Suprapubic skin (tissue), 4 donors: Measurements from ENCODE around the gene HINT2.

ENCODE experiments used
- EP300 ChIP-seq: sonication (generic); formaldehyde crosslinking; IDR thresholded peaks from one replicate; pipeline ENCODE4 v1.6.1; 2017; ENCODE audit warnings: antibody characterized with exemption
- POLR2A ChIP-seq, 2 donors: fragments of 450-650 bp; IDR thresholded peaks; one replicate each; pipeline ENCODE4 v1.6.1; 2017; ENCODE audit warnings: antibody characterized with exemption in 2 of 2, mild to moderate bottlenecking in 2 of 2, moderate library complexity in 2 of 2
- POLR2AphosphoS5 ChIP-seq, 3 donors: sonication (generic); formaldehyde crosslinking; IDR thresholded peaks; one replicate each; pipeline ENCODE4 v1.6.1; 2017; ENCODE audit warnings: antibody characterized with exemption in 3 of 3
- TF ChIP-seq, protein P1 (sequence below), 2 donors: fragments of 200-600 bp in 1 of 2; fragments of 450-650 bp in 1 of 2; sonication (generic) in 1 of 2; IDR thresholded peaks; one replicate each; pipeline ENCODE4 v1.5.1; 2016 to 2019; ENCODE audit warnings: antibody characterized with exemption in 2 of 2, mild to moderate bottlenecking in 1 of 2, moderate library complexity in 1 of 2

DNA sequence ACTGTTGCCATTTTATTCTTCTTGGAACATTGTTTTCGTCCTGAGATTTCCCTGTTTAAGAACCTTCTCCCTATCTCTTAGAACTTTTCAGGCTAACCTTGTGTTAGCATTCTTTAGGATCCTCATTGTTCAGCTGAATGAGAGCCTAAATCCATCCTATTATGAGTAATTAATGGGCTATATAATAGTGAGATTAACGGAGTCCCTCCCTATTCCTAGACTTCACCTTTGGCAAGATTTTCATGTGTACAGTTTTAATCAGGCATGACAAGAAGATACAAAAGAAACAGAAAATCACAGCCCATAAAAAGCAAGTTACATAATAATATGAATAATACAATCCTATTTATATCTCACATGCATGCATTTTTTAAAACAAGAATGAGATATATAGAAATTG is 51.7 kb downstream of the HINT2 start:
- no peak for TF ChIP-seq POLR2A (IDR thresholded peaks at IDR 0.05)
- TF ChIP-seq, protein P1, sequence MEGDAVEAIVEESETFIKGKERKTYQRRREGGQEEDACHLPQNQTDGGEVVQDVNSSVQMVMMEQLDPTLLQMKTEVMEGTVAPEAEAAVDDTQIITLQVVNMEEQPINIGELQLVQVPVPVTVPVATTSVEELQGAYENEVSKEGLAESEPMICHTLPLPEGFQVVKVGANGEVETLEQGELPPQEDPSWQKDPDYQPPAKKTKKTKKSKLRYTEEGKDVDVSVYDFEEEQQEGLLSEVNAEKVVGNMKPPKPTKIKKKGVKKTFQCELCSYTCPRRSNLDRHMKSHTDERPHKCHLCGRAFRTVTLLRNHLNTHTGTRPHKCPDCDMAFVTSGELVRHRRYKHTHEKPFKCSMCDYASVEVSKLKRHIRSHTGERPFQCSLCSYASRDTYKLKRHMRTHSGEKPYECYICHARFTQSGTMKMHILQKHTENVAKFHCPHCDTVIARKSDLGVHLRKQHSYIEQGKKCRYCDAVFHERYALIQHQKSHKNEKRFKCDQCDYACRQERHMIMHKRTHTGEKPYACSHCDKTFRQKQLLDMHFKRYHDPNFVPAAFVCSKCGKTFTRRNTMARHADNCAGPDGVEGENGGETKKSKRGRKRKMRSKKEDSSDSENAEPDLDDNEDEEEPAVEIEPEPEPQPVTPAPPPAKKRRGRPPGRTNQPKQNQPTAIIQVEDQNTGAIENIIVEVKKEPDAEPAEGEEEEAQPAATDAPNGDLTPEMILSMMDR (IDR thresholded peaks at IDR 0.05) = no peak
- no peak for TF ChIP-seq POLR2AphosphoS5 (IDR thresholded peaks at IDR 0.05)
- TF ChIP-seq EP300 = no peak
